Body of pancreas (tissue), 4 donors: ENCODE results near the gene OLAH. TPM values are rescaled to one million over a fixed set of nuclear protein-coding genes. Genes with fewer than 3 reads are reported as not detected.

Source experiments
- ATAC-seq: fragments of 150-250 bp; one replicate; pipeline ENCODE4 v1.9.1; 2016
- DNase-seq, 4 donors: peaks; one replicate each; pipeline ENCODE4 v3.0.0-alpha.2; 2019
- H3K27ac ChIP-seq, 4 donors: fragments of 200-600 bp; sonication (generic); 1 replicate in 3 of 4; 2 replicates in 1 of 4; pipeline versions ENCODE4 v1.5.1 to v1.6.1; 2016 to 2019; ENCODE audit warnings: mild to moderate bottlenecking in 1 of 4, mixed read lengths in 1 of 4, moderate library complexity in 1 of 4
- H3K27me3 ChIP-seq, 2 donors: fragments of 200-600 bp; sonication (generic); one replicate each; pipeline ENCODE4 v1.6.0; 2016; ENCODE audit warnings: mild to moderate bottlenecking in 1 of 2
- H3K36me3 ChIP-seq, 2 donors: fragments of 200-600 bp; sonication (generic); replicated peaks in 1 of 2; 2 replicates each; pipeline ENCODE4 v1.5.1; 2016; ENCODE audit warnings: low read depth in 2 of 2; ENCODE audit not compliant: insufficient read depth in 1 of 2
- H3K4me1 ChIP-seq: fragments of 200-600 bp; sonication (generic); one replicate; pipeline ENCODE4 v1.6.0; 2016
- H3K4me3 ChIP-seq, 2 donors: fragments of 200-600 bp; sonication (generic); 1 replicate in 1 of 2; 2 replicates in 1 of 2; pipeline ENCODE4 v1.5.1; 2016 to 2019
- H3K9me3 ChIP-seq, 3 donors: fragments of 200-600 bp; sonication (generic); 1 replicate in 2 of 3; 2 replicates in 1 of 3; pipeline ENCODE4 v1.5.1; 2016
- POLR2A ChIP-seq, 3 donors: fragments of 450-650 bp; IDR thresholded peaks; one replicate each; pipeline ENCODE4 v1.6.1; 2016; ENCODE audit warnings: antibody characterized with exemption in 3 of 3, mild to moderate bottlenecking in 2 of 3
- WGBS, 2 donors: methylation state at CpG; one replicate each; pipeline ENCODE4 v1.1.5; 2017; 5-methylcytosine and 5-hydroxymethylcytosine counted together
- intact Hi-C: fragments of 100-400 bp; cut with DNase I; formaldehyde crosslinking; loops from one replicate; pipeline ENCODE4 v1.15.1; 2023
- total RNA-seq, 2 donors: library from RNA; depleted of rRNA; stranded (reverse); fragments of >200 nt; gene quantifications; one replicate each; pipeline ENCODE4 v1.1.0, GENCODE V29; 2016
- TF ChIP-seq, protein P1 (sequence below), 7 experiments: fragments of 450-650 bp in 4 of 7; fragments of 200-600 bp in 3 of 7; sonication (generic) in 3 of 7; IDR thresholded peaks; one replicate each; pipeline ENCODE4 v1.5.1; 2016 to 2019; ENCODE audit warnings: antibody characterized with exemption in 7 of 7

The OLAH gene
- total RNA-seq, 2 donors from 2014 or later: not detected

DNA sequence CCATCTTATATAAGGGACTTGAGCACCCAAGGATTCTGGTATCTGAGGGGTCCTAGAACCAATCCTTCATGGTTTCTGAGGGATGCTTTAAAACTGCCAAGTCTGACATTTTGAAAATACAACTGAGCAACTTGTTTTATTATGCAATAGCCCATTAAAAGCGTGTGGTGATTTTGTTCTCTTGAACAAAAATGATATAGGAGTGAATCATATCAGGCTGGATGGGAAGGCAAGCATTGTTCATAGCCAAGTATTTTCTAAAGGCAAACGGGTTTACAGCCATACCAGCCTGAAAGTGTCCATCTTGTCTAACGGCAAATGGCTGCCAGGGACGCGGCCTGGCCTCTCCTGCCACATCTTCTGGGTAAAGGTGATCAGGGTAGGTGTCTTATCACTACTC is 76.8 kb downstream of the OLAH start:
- no peaks in the 10 kb centered on the region for H3K9me3 ChIP-seq
- H3K27ac ChIP-seq: no peak overlapping the region
- peaks cover 0 to 3% of the 10 kb centered on the region in 2 donors for H3K36me3 ChIP-seq
- DNase-seq (no peak), ATAC-seq (no peak)
- H3K4me3 ChIP-seq: no peak overlapping the region
- no peaks in the 10 kb centered on the region for H3K27me3 ChIP-seq
- WGBS, 2 donors: 92 to 99% methylated on average over 5 of the region's 5 CpGs
- intact Hi-C loops: no loop called here
- TF ChIP-seq POLR2A (IDR thresholded peaks at IDR 0.05): no peak
- TF ChIP-seq, protein P1, sequence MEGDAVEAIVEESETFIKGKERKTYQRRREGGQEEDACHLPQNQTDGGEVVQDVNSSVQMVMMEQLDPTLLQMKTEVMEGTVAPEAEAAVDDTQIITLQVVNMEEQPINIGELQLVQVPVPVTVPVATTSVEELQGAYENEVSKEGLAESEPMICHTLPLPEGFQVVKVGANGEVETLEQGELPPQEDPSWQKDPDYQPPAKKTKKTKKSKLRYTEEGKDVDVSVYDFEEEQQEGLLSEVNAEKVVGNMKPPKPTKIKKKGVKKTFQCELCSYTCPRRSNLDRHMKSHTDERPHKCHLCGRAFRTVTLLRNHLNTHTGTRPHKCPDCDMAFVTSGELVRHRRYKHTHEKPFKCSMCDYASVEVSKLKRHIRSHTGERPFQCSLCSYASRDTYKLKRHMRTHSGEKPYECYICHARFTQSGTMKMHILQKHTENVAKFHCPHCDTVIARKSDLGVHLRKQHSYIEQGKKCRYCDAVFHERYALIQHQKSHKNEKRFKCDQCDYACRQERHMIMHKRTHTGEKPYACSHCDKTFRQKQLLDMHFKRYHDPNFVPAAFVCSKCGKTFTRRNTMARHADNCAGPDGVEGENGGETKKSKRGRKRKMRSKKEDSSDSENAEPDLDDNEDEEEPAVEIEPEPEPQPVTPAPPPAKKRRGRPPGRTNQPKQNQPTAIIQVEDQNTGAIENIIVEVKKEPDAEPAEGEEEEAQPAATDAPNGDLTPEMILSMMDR (IDR thresholded peaks at IDR 0.05): no peak
- H3K4me1 ChIP-seq: no peaks in the 10 kb centered on the region

DNA sequence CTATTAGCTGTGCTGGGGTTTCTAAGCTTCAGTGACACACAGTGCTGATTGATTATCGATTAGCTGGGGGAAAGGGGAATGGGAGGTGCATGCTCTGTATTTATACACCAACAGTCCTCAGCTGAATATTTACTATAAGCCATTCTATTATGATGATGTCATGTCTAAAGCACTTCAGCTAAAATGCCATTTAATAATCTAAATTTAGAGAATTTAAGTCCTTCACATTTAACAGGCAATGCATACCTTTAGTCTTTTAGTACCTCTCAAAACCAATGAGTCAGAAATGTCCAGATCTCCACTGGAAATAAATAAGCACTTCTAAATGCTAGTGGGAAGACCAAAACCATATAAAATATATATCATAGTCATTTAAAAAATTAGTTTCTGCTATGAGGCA is 78.0 kb downstream of the OLAH start:
- Histone ChIP-seq H3K4me1 (no peaks in the 10 kb centered on the region), H3K36me3 (peaks cover 0 to 3% of the 10 kb centered on the region in 2 donors), H3K27me3 (no peaks in the 10 kb centered on the region), H3K4me3 (no peak overlapping the region), H3K9me3 (no peaks in the 10 kb centered on the region), H3K27ac (no peak overlapping the region)
- WGBS, 2 donors: 100% methylated on average over 1 of the region's 1 CpG
- no peak for TF ChIP-seq POLR2A (IDR thresholded peaks at IDR 0.05)
- TF ChIP-seq, protein P1 (IDR thresholded peaks at IDR 0.05): no peak
- DNase-seq (no peak), ATAC-seq (no peak)
- intact Hi-C loops: no loop called here

DNA sequence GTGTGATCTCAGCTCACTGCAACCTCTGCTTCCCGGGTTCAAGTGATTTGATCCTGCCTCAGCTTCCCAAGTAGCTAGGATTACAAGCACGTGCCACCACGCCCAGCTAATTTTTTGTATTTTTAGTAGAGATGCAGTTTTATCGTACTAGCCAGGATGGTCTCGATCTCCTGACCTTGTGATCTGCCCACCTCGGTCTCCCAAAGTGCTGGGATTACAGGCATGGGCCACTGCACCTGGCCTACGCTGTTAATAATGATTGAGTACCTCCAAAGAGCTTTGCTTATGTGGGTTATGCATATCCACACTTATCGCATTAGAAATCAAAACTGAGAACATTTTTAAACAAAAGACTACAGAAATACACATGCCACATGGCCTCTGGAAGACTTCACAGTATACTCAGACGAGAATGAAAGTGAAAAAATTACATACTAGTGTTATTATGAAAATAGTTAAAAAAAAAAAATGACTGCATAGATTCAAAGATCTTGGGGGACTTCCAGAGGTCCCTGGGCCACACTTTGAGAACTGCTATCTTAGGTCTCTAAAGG is 78.8 kb downstream of the OLAH start:
- TF ChIP-seq, protein P1 (IDR thresholded peaks at IDR 0.05): no peak
- intact Hi-C loops: no loop called here
- Histone ChIP-seq H3K4me3 (no peak overlapping the region), H3K4me1 (no peaks in the 10 kb centered on the region), H3K27me3 (no peaks in the 10 kb centered on the region), H3K9me3 (no peaks in the 10 kb centered on the region), H3K36me3 (peaks cover 0 to 3% of the 10 kb centered on the region in 2 donors), H3K27ac (no peak overlapping the region)
- WGBS, 2 donors: 90 to 95% methylated on average over 8 to 9 of the region's 9 CpGs
- ATAC-seq (no peak), DNase-seq (no peak)

Other genes with a start within 250 kb of the OLAH start
- 10 to 100 TPM in 1 of 2 donors, 1 to 10 TPM in 1; 1.3 to 15.3 TPM for gene CDNF, start 205.9 kb upstream of the OLAH start, total RNA-seq
- gene HSPA14, start 205.6 kb upstream of the OLAH start, total RNA-seq: 1 to 10 TPM; 6.6 to 7.8 TPM
- gene MSANTD7, start 205.6 kb upstream of the OLAH start, total RNA-seq: 10 to 100 TPM in 1 of 2 donors, 1 to 10 TPM in 1; 6.5 to 11.5 TPM
- 1 to 10 TPM; 3.1 to 4.6 TPM for gene SUV39H2, start 165.1 kb upstream of the OLAH start, total RNA-seq
- gene DCLRE1C, start 89.8 kb upstream of the OLAH start, total RNA-seq: 10 to 100 TPM in 1 of 2 donors, 1 to 10 TPM in 1; 4.7 to 10.9 TPM
- gene MEIG1, start 84.6 kb upstream of the OLAH start, total RNA-seq: not detected
- gene ACBD7, start 44.8 kb downstream of the OLAH start, total RNA-seq: not detected
- gene RPP38, start 53.4 kb downstream of the OLAH start, total RNA-seq: 10 to 100 TPM in 1 of 2 donors, 1 to 10 TPM in 1; 7.3 to 24.4 TPM
- gene NMT2, start 124.8 kb downstream of the OLAH start, total RNA-seq: 10 to 100 TPM in 1 of 2 donors, 1 to 10 TPM in 1; 9.9 to 16.9 TPM